ENCODE data around the gene BIN1.

BIN1 gene

GRCh38 chr2:127048618-127048935, 58.4 kb downstream of the BIN1 start:
- Mint-ChIP-seq H3K9me3 (no peaks in the 10 kb centered on the region), H3K4me1 (peaks cover 26% of the 10 kb centered on the region), H3K27ac (peak overlapping the region in 1 of 3 experiments; percentile 16), H3K36me3 (ENCODE audit: low read depth) (peaks cover 7% of the 10 kb centered on the region), H3K4me3 (no peak overlapping the region), H3K27me3 (ENCODE audit: low read depth) (no peaks in the 10 kb centered on the region)
- TF ChIP-seq CTCF (IDR thresholded peaks at IDR 0.05; ENCODE audit: unreplicated experiment in 3 of 3): no peak

- no peak overlapping the region for H3K4me3 Mint-ChIP-seq
- peaks cover 7% of the 10 kb centered on the region for H3K36me3 Mint-ChIP-seq (ENCODE audit: low read depth)
- peaks cover 23% of the 10 kb centered on the region for H3K4me1 Mint-ChIP-seq
- H3K27me3 Mint-ChIP-seq (ENCODE audit: low read depth): no peaks in the 10 kb centered on the region
- H3K9me3 Mint-ChIP-seq: no peaks in the 10 kb centered on the region
- H3K27ac Mint-ChIP-seq: peak overlapping the region in 2 of 3 experiments; percentile 56 to 62
- no peak for TF ChIP-seq CTCF (IDR thresholded peaks at IDR 0.05; ENCODE audit: unreplicated experiment in 3 of 3)
These were observed 59.0 kb downstream of the BIN1 start for GRCh38 chr2:127047716-127048617.

GRCh38 chr2:127047054-127047453, 59.9 kb downstream of the BIN1 start:
- H3K27me3 Mint-ChIP-seq (ENCODE audit: low read depth): no peaks in the 10 kb centered on the region
- peaks cover 19% of the 10 kb centered on the region for H3K4me1 Mint-ChIP-seq
- TF ChIP-seq CTCF (IDR thresholded peaks at IDR 0.05; ENCODE audit: unreplicated experiment in 3 of 3): no peak
- H3K27ac Mint-ChIP-seq: no peak overlapping the region
- peaks cover 7% of the 10 kb centered on the region for H3K36me3 Mint-ChIP-seq (ENCODE audit: low read depth)
- no peaks in the 10 kb centered on the region for H3K9me3 Mint-ChIP-seq
- no peak overlapping the region for H3K4me3 Mint-ChIP-seq

- Mint-ChIP-seq H3K36me3 (ENCODE audit: low read depth) (peaks cover 7% of the 10 kb centered on the region), H3K27ac (peak overlapping the region in 2 of 3 experiments; percentile 54 to 61), H3K9me3 (no peaks in the 10 kb centered on the region), H3K27me3 (ENCODE audit: low read depth) (no peaks in the 10 kb centered on the region), H3K4me3 (no peak overlapping the region), H3K4me1 (peaks cover 19% of the 10 kb centered on the region)
- no peak for TF ChIP-seq CTCF (IDR thresholded peaks at IDR 0.05; ENCODE audit: unreplicated experiment in 3 of 3)
These were observed 60.4 kb downstream of the BIN1 start for GRCh38 chr2:127046579-127046978.

- no peak for TF ChIP-seq CTCF (IDR thresholded peaks at IDR 0.05; ENCODE audit: unreplicated experiment in 3 of 3)
- H3K36me3 Mint-ChIP-seq (ENCODE audit: low read depth): peaks cover 7% of the 10 kb centered on the region
- H3K4me3 Mint-ChIP-seq: no peak overlapping the region
- H3K27ac Mint-ChIP-seq: peak overlapping the region in 2 of 3 experiments; percentile 59 to 61
- H3K27me3 Mint-ChIP-seq (ENCODE audit: low read depth): no peaks in the 10 kb centered on the region
- H3K4me1 Mint-ChIP-seq: peaks cover 19% of the 10 kb centered on the region
- H3K9me3 Mint-ChIP-seq: no peaks in the 10 kb centered on the region
These were observed 61.0 kb downstream of the BIN1 start for GRCh38 chr2:127045792-127046501.

All from nephron (organoid).